HCEC 1CT (cell line): ENCODE results near the gene MTM1.
A peak's percentile ranks its signal among the peaks of the same experiment; 100 is the strongest.

Experiments used
- DNase-seq: peaks from one replicate; pipeline ENCODE4 v3.0.0-alpha.2; 2017

Gene MTM1

GRCh38 chrX:150680974-150681373 is 112.6 kb downstream of the MTM1 start:
- DNase-seq = peak; percentile 16

- no peak for DNase-seq
These were observed 114.7 kb downstream of the MTM1 start for GRCh38 chrX:150683112-150683511.

- peak; percentile 18 for DNase-seq
These were observed 115.2 kb downstream of the MTM1 start for GRCh38 chrX:150683536-150684146.

- peak; percentile 92 for DNase-seq
These were observed 120.6 kb downstream of the MTM1 start for GRCh38 chrX:150688911-150689451.

GRCh38 chrX:150690126-150690525 is 121.7 kb downstream of the MTM1 start:
- DNase-seq = peak; percentile 92

GRCh38 chrX:150692296-150692695 is 123.9 kb downstream of the MTM1 start:
- no peak for DNase-seq

- peak; percentile 4 for DNase-seq
These were observed 124.7 kb downstream of the MTM1 start, which contains the start of gene MTMR1 for GRCh38 chrX:150692831-150693724. Gene MTMR1 (plus strand): TSS chrX:150693396. CDS start chrX:150693531, 135 bp downstream.

GRCh38 chrX:150693725-150694574 is 125.5 kb downstream of the MTM1 start:
- peak; percentile 57 for DNase-seq

- no peak for DNase-seq
These were observed 126.5 kb downstream of the MTM1 start for GRCh38 chrX:150694738-150695410.

GRCh38 chrX:150696331-150696730 is 127.9 kb downstream of the MTM1 start:
- DNase-seq = no peak

- no peak for DNase-seq
These were observed 128.4 kb downstream of the MTM1 start for GRCh38 chrX:150696866-150697265.

- no peak for DNase-seq
These were observed 129.2 kb downstream of the MTM1 start for GRCh38 chrX:150697641-150698040.

GRCh38 chrX:150698981-150699380 is 130.6 kb downstream of the MTM1 start:
- no peak for DNase-seq

- DNase-seq = no peak
These were observed 131.7 kb downstream of the MTM1 start for GRCh38 chrX:150700107-150700506.

GRCh38 chrX:150701377-150701776 is 133.0 kb downstream of the MTM1 start:
- DNase-seq = no peak

- DNase-seq = no peak
These were observed 134.7 kb downstream of the MTM1 start for GRCh38 chrX:150702966-150703694.

GRCh38 chrX:150703695-150703974 is 135.2 kb downstream of the MTM1 start:
- DNase-seq = no peak

GRCh38 chrX:150704030-150704613 is 135.7 kb downstream of the MTM1 start:
- DNase-seq = no peak

GRCh38 chrX:150712619-150713018 is 144.2 kb downstream of the MTM1 start:
- DNase-seq = no peak

- DNase-seq = no peak
These were observed 146.8 kb downstream of the MTM1 start for GRCh38 chrX:150715184-150715583.

GRCh38 chrX:150719621-150720020 is 151.2 kb downstream of the MTM1 start:
- DNase-seq = no peak
